Psoas muscle (tissue), 8 donors: ENCODE data around the gene ASAP2. TPM values are rescaled to one million over a fixed set of nuclear protein-coding genes. Genes with fewer than 3 reads are reported as not detected.

Experiments used
- ATAC-seq, 4 donors: fragments of 200-7000 bp; cut with Tn5 transposase; one replicate each; pipeline ENCODE4 v1.9.1; 2020; ENCODE audit warnings: moderate library complexity in 3 of 4, mild to moderate bottlenecking in 2 of 4
- DNase-seq, 2 donors: peaks; one replicate each; pipeline ENCODE4 v3.0.0-alpha.2; 2020
- H3K27ac ChIP-seq: fragments of 200-600 bp; one replicate; pipeline ENCODE4 v1.8.0; 2022
- H3K27me3 ChIP-seq, 3 donors: fragments of 200-600 bp in 1 of 3; one replicate each; pipeline versions ENCODE4 v1.6.1 to v1.8.0; 2013 to 2022; ENCODE audit warnings: low read length in 2 of 3, mild to moderate bottlenecking in 2 of 3, moderate library complexity in 1 of 3; ENCODE audit not compliant: insufficient read depth in 3 of 3
- H3K36me3 ChIP-seq, 2 donors: fragments of 200-600 bp in 1 of 2; one replicate each; pipeline versions ENCODE4 v1.6.1 to v1.8.0; 2013 to 2022; ENCODE audit warnings: low read depth in 1 of 2, mild to moderate bottlenecking in 1 of 2, moderate library complexity in 1 of 2; ENCODE audit not compliant: insufficient read depth in 1 of 2
- H3K4me1 ChIP-seq: fragments of 200-600 bp; one replicate; pipeline ENCODE4 v1.8.0; 2022
- H3K4me3 ChIP-seq: fragments of 200-600 bp; one replicate; pipeline ENCODE4 v1.8.0; 2022; ENCODE audit warnings: mild to moderate bottlenecking
- H3K9me3 ChIP-seq: fragments of 200-600 bp; one replicate; pipeline ENCODE4 v1.8.0; 2022
- CTCF ChIP-seq: fragments of 200-600 bp; IDR thresholded peaks from one replicate; pipeline ENCODE4 v1.8.0; 2022; ENCODE audit warnings: antibody characterized with exemption
- WGBS, 3 donors: extraction: QIAGEN DNeasy Blood & Tissue Kit; methylation state at CpG; one replicate each; pipeline versions ENCODE4 v1.1.6 to v1.1.7; 2013; 5-methylcytosine and 5-hydroxymethylcytosine counted together
- intact Hi-C, 2 donors: fragments of 100-400 bp; cut with DNase I; formaldehyde crosslinking; loops; one replicate each; pipeline versions ENCODE4 v1.11.0 to v1.14.2; 2022
- polyA plus RNA-seq, 3 donors: library from polyadenylated mRNA; stranded (reverse); fragments of 200-250 nt; gene quantifications; one replicate each; pipeline ENCODE4 v1.2.3, GENCODE V29; 2013
- total RNA-seq, 4 donors: library from RNA; stranded (reverse); fragmentation: NEBNext Ultra II Directional in 2 of 4; extraction: Animal tissue kit (Norgen Biotek cat#: 25700) in 2 of 4; gene quantifications; one replicate each; pipeline versions ENCODE4 v1.2.1 to v1.2.4, GENCODE V29; 2021 to 2023
- donor health status: healthy with polysubstance abuse.
- donor health status: DM: no; HTN: no; CAD: no; lungs with moderate emphysema.
- donor health status: Bipolar disorder and iron deficiency.
- donor health status: healthy.
- donor health status: DM: yes; HTN: yes; CAD: no.
- donor health status: DM: no; HTN: no; CAD: no.
- donor health status: DM: no; HTN: no; CAD: no.
- donor health status: DM: yes; HTN: yes; CAD: no.

ASAP2 gene
- total and polyA plus RNA-seq, 7 donors = 1.6 to 9.0 (median 3.3) TPM

GRCh38 chr2:9328931-9329330, 122.3 kb downstream of the ASAP2 start:
- peaks cover 0 to 6% of the 10 kb centered on the region in 2 donors for H3K36me3 ChIP-seq
- intact Hi-C loops = no loop called here
- DNase-seq = no peak
- no peak overlapping the region for H3K27ac ChIP-seq
- no peaks in the 10 kb centered on the region for H3K4me1 ChIP-seq
- no peak for ATAC-seq
- no peak overlapping the region for H3K4me3 ChIP-seq
- no peaks in the 10 kb centered on the region for H3K27me3 ChIP-seq
- no peaks in the 10 kb centered on the region for H3K9me3 ChIP-seq
- 84 to 86% (median 85%) methylated on average over 5 of the region's 5 CpGs for WGBS, 3 donors
- no peak for TF ChIP-seq CTCF

- no peaks in the 10 kb centered on the region for H3K27me3 ChIP-seq
- H3K4me3 ChIP-seq = no peak overlapping the region
- intact Hi-C loops = no loop called here
- no peak for TF ChIP-seq CTCF
- H3K9me3 ChIP-seq = no peaks in the 10 kb centered on the region
- no peaks in the 10 kb centered on the region for H3K4me1 ChIP-seq
- no peak overlapping the region for H3K27ac ChIP-seq
- no peak for ATAC-seq
- peaks cover 0 to under 1% of the 10 kb centered on the region in 2 donors for H3K36me3 ChIP-seq
- DNase-seq = no peak
- WGBS, 3 donors = 85 to 96% (median 87%) methylated on average over 5 of the region's 5 CpGs
Measured at GRCh38 chr2:9329497-9329896, 122.9 kb downstream of the ASAP2 start.

GRCh38 chr2:9330612-9331270, 124.1 kb downstream of the ASAP2 start:
- intact Hi-C loops = loop anchor here (5.0 to 10.0 kb wide), 3 partner anchors 123 to 456 kb away; partner anchors contain the start of gene ASAP2 (in 1 of the 2)
- Histone ChIP-seq H3K4me3 (no peak overlapping the region), H3K27ac (no peak overlapping the region), H3K36me3 (no peaks in the 10 kb centered on the region), H3K27me3 (no peaks in the 10 kb centered on the region), H3K9me3 (no peaks in the 10 kb centered on the region), H3K4me1 (no peaks in the 10 kb centered on the region)
- DNase-seq (no peak), ATAC-seq (no peak)
- no peak for TF ChIP-seq CTCF
- 80 to 86% (median 85%) methylated on average over 19 of the region's 19 CpGs for WGBS, 3 donors

GRCh38 chr2:9331704-9332103, 125.1 kb downstream of the ASAP2 start:
- WGBS, 3 donors = 71 to 83% (median 76%) methylated on average over 7 of the region's 7 CpGs
- DNase-seq (no peak), ATAC-seq (no peak)
- Histone ChIP-seq H3K27me3 (no peaks in the 10 kb centered on the region), H3K27ac (no peak overlapping the region), H3K9me3 (no peaks in the 10 kb centered on the region), H3K4me3 (no peak overlapping the region), H3K4me1 (peaks cover 1% of the 10 kb centered on the region), H3K36me3 (no peaks in the 10 kb centered on the region)
- no peak for TF ChIP-seq CTCF
- intact Hi-C loops = loop anchor here (5.0 to 10.0 kb wide), 3 partner anchors 124 to 457 kb away; partner anchors contain the start of gene ASAP2 (in 1 of the 2)
